ENCODE data around the gene MINK1. TPM values are rescaled to one million over a fixed set of nuclear protein-coding genes. Genes with fewer than 3 reads are reported as not detected.
A peak's percentile ranks its signal among the peaks of the same experiment; 100 is the strongest.

Gene MINK1
- total and polyA plus RNA-seq, 2 of the 13 experiments (the other 11 are each of a cell fraction or from before 2014, with no cell fraction given) = 17.2 to 63.9 TPM

GRCh38 chr17:4806777-4807604, 26.1 kb upstream of the MINK1 start, which contains the start of gene PLD2 (continued):
- TF ChIP-seq NFAT5 (CRISPR knock-in tag; IDR thresholded peaks at IDR 0.05) (no peak), MLX (CRISPR knock-in tag; IDR thresholded peaks at IDR 0.05) (no peak), ZNF800 (CRISPR knock-in tag; IDR thresholded peaks at IDR 0.05) (no peak), DMTF1 (CRISPR knock-in tag; IDR thresholded peaks at IDR 0.05) (no peak), HNF4G (IDR thresholded peaks at IDR 0.05; ENCODE audit: borderline replicate concordance, low read depth, low read length) (peak; percentile 5; the same call in 1 of the 2 replicates), HNF4G (CRISPR knock-in tag; IDR thresholded peaks at IDR 0.05; ENCODE audit: borderline replicate concordance, low read depth) (no peak), AHR (CRISPR knock-in tag; IDR thresholded peaks at IDR 0.05) (no peak), SP2 (CRISPR knock-in tag; IDR thresholded peaks at IDR 0.05) (no peak), GLI4 (CRISPR knock-in tag; IDR thresholded peaks at IDR 0.05; ENCODE audit: borderline replicate concordance) (no peak), ZBTB46 (CRISPR knock-in tag; IDR thresholded peaks at IDR 0.05; ENCODE audit: borderline replicate concordance) (no peak), PHF8 (CRISPR knock-in tag; IDR thresholded peaks at IDR 0.05) (peak; percentile 72), ZNF780A (CRISPR knock-in tag; IDR thresholded peaks at IDR 0.05) (no peak), ATF5 (CRISPR knock-in tag; IDR thresholded peaks at IDR 0.05; ENCODE audit: low read depth) (no peak), HNF4A (CRISPR knock-in tag; IDR thresholded peaks at IDR 0.05) (no peak)
